H1 (cell line): Measurements from ENCODE around the gene BCAS3.

Source experiments
- EP300 ChIP-seq, 2 experiments: IDR thresholded peaks; 1 replicate in 1 of 2; 2 replicates in 1 of 2; pipeline ENCODE4 v1.6.1; 2011 to 2012; ENCODE audit warnings: low read depth in 2 of 2, low read length in 2 of 2, mild to moderate bottlenecking in 2 of 2, borderline replicate concordance in 1 of 2, inconsistent platforms in 1 of 2, moderate library complexity in 1 of 2
- POLR2A ChIP-seq, 2 experiments: IDR thresholded peaks; 1 replicate in 1 of 2; 2 replicates in 1 of 2; pipeline ENCODE4 v1.6.1; 2011; ENCODE audit warnings: low read depth in 2 of 2, low read length in 2 of 2, mild to moderate bottlenecking in 2 of 2; ENCODE audit errors: control extremely low read depth in 1 of 2
- POLR2AphosphoS5 ChIP-seq: IDR thresholded peaks from 2 replicates; pipeline ENCODE4 v1.6.1; 2011; ENCODE audit warnings: low read depth, low read length
- RAD21 ChIP-seq, 2 experiments: IDR thresholded peaks in 1 of 2; conservative IDR thresholded peaks in 1 of 2; 2 replicates each; pipeline ENCODE4 v1.6.1; 2011; ENCODE audit warnings: low read depth in 2 of 2, low read length in 2 of 2, improper control_type of control experiment in 1 of 2, inconsistent platforms in 1 of 2, mild to moderate bottlenecking in 1 of 2, moderate library complexity in 1 of 2
- TAF1 ChIP-seq: IDR thresholded peaks from 2 replicates; pipeline ENCODE4 v1.6.1; 2011; ENCODE audit warnings: mild to moderate bottlenecking, low read depth, low read length
- TCF12 ChIP-seq: IDR thresholded peaks from 2 replicates; pipeline ENCODE4 v1.6.1; 2011; ENCODE audit warnings: low read depth, mild to moderate bottlenecking, low read length
- TF ChIP-seq, protein P1 (sequence below), 3 experiments: IDR thresholded peaks; 1 replicate in 2 of 3; 2 replicates in 1 of 3; pipeline versions ENCODE4 v1.5.1 to v1.6.1; 2011; ENCODE audit warnings: low read length in 3 of 3, mild to moderate bottlenecking in 3 of 3, inconsistent platforms in 2 of 3, low read depth in 1 of 3, moderate library complexity in 1 of 3; ENCODE audit not compliant: insufficient read depth in 1 of 3; ENCODE audit errors: control extremely low read depth in 1 of 3

DNA sequence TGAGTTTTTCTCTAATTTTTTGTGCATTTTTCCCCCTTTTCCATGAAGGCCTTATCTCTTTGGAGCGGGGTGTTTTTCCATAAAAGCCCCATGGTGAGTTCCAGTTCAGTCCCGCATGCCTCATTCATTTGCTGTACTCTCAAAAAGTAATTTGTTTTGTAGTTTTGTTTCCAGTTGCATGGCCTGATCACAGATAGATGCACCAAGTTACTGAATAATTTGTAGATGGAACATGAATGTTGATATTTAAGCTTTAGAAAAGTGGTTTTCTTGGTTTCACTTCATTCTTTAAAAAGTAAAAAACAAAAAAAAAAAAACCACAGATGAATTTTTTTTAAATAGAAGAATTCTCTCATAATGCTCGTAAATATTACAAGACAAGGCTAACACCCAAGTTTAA is 349.2 kb downstream of the BCAS3 start:
- TF ChIP-seq EP300 (IDR thresholded peaks at IDR 0.05; ENCODE audit: borderline replicate concordance in 1 of 2, low read depth in 2 of 2, low read length in 2 of 2), result no peak
- TF ChIP-seq TAF1, result no peak
- TF ChIP-seq, protein P1, sequence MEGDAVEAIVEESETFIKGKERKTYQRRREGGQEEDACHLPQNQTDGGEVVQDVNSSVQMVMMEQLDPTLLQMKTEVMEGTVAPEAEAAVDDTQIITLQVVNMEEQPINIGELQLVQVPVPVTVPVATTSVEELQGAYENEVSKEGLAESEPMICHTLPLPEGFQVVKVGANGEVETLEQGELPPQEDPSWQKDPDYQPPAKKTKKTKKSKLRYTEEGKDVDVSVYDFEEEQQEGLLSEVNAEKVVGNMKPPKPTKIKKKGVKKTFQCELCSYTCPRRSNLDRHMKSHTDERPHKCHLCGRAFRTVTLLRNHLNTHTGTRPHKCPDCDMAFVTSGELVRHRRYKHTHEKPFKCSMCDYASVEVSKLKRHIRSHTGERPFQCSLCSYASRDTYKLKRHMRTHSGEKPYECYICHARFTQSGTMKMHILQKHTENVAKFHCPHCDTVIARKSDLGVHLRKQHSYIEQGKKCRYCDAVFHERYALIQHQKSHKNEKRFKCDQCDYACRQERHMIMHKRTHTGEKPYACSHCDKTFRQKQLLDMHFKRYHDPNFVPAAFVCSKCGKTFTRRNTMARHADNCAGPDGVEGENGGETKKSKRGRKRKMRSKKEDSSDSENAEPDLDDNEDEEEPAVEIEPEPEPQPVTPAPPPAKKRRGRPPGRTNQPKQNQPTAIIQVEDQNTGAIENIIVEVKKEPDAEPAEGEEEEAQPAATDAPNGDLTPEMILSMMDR (IDR thresholded peaks at IDR 0.05; ENCODE audit: control extremely low read depth in 1 of 3, insufficient read depth in 1 of 3, low read depth in 1 of 3, low read length in 3 of 3), result no peak
- no peak for TF ChIP-seq TCF12
- no peak for TF ChIP-seq POLR2A (IDR thresholded peaks at IDR 0.05; ENCODE audit: control extremely low read depth in 1 of 2, low read depth in 2 of 2, low read length in 2 of 2)
- no peak for TF ChIP-seq RAD21 (IDR thresholded peaks at IDR 0.05 in 1 of 2, conservative IDR thresholded peaks at IDR 0.05 in 1 of 2; ENCODE audit: low read depth in 2 of 2, low read length in 2 of 2)
- TF ChIP-seq POLR2AphosphoS5, result no peak
